Tibial nerve (tissue), 4 donors: ENCODE measurements around the gene TRIM69. TPM values are rescaled to one million over a fixed set of nuclear protein-coding genes. Genes with fewer than 3 reads are reported as not detected.
"Not testable (repeated sequence)": the region's sequence is repeated elsewhere in the genome, so short reads cannot be mapped to it uniquely, and the experiment has no call there.

Experiments used
- DNase-seq, 2 donors: peaks; one replicate each; pipeline ENCODE4 v3.0.0-alpha.2; 2019; ENCODE audit warnings: low spot score in 2 of 2
- H3K27ac ChIP-seq, 4 donors: fragments of 200-600 bp; sonication (generic) in 3 of 4; one replicate each; pipeline ENCODE4 v1.5.1; 2017 to 2019; ENCODE audit warnings: mild to moderate bottlenecking in 1 of 4
- H3K27me3 ChIP-seq, 2 donors: fragments of 200-600 bp; sonication (generic) in 1 of 2; one replicate each; pipeline versions ENCODE4 v1.5.1 to v1.6.0; 2017 to 2019
- H3K36me3 ChIP-seq, 3 donors: fragments of 200-600 bp; sonication (generic); one replicate each; pipeline ENCODE4 v1.5.1; 2018 to 2019
- H3K4me1 ChIP-seq, 4 donors: fragments of 200-600 bp; sonication (generic) in 3 of 4; one replicate each; pipeline ENCODE4 v1.5.1; 2017 to 2019
- H3K4me3 ChIP-seq, 4 donors: fragments of 200-600 bp; sonication (generic) in 3 of 4; one replicate each; pipeline ENCODE4 v1.5.1; 2017 to 2019; ENCODE audit warnings: mild to moderate bottlenecking in 1 of 4, moderate library complexity in 1 of 4
- H3K9me3 ChIP-seq, 4 donors: fragments of 200-600 bp; sonication (generic) in 3 of 4; one replicate each; pipeline ENCODE4 v1.5.1; 2017 to 2019
- CTCF ChIP-seq, 5 experiments: fragments of 200-600 bp in 3 of 5; fragments of 450-650 bp in 2 of 5; sonication (generic) in 3 of 5; IDR thresholded peaks; one replicate each; pipeline ENCODE4 v1.5.1; 2016 to 2019; ENCODE audit warnings: antibody characterized with exemption in 5 of 5, mild to moderate bottlenecking in 3 of 5, moderate library complexity in 2 of 5
- EP300 ChIP-seq, 2 donors: sonication (generic); formaldehyde crosslinking; IDR thresholded peaks; one replicate each; pipeline ENCODE4 v1.6.1; 2017; ENCODE audit warnings: antibody characterized with exemption in 2 of 2, mild to moderate bottlenecking in 1 of 2
- POLR2A ChIP-seq, 2 donors: fragments of 450-650 bp; IDR thresholded peaks; one replicate each; pipeline ENCODE4 v1.6.1; 2017; ENCODE audit warnings: antibody characterized with exemption in 2 of 2, mild to moderate bottlenecking in 2 of 2, moderate library complexity in 2 of 2
- WGBS, 2 donors: methylation state at CpG; one replicate each; pipeline ENCODE4 v1.1.5; 2018; 5-methylcytosine and 5-hydroxymethylcytosine counted together
- total RNA-seq, 4 donors: library from RNA; depleted of rRNA; stranded (reverse); fragments of >200 nt; gene quantifications; one replicate each; pipeline ENCODE4 v1.1.0, GENCODE V29; 2016

TRIM69 gene
- total RNA-seq, 4 donors from 2014 or later: 11.7 to 27.1 (median 19.3) TPM

DNA sequence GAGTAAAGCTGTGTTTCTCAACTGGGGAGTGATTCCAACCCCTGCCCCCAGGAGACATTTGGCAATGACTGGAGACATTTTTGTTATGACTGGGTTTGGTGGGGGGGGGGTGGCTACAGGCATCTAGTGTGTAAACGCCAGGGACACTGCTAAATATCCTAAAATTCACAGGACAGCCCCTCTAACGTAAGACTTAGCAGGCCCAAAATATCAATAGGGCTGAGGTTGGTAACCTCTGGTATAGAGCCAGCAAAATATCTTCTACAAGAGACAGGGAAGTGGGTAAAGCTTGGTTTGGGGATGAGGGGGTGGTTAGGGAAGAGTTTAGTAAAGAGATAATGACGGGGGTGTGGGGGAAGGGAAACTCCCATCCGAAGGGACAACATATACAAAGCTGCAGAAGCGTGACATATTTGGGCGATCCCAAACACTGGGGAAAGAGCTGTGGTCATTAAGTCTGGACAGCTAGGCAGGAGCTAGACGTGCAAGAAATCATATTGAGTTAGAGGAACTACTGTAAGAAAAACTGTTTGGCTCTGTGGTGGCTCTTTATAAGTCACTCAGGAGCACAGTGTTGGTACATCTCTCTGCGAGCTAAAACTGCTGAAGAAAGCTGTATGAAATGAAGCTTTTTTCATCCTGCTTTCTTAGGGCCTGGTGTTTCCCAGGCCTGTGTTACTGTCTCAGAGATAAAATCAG, 697 bp upstream of the TRIM69 start:
- Histone ChIP-seq H3K4me3 (peak overlapping the region in 1 of 4 donors; percentile 7), H3K4me1 (peaks cover 0 to 38% (median 6%) of the 10 kb centered on the region in 4 donors), H3K27ac (peak overlapping the region; percentile 23 to 75 (median 70)), H3K9me3 (no peaks in the 10 kb centered on the region), H3K36me3 (peaks cover 0 to 8% (median 0%) of the 10 kb centered on the region in 3 donors), H3K27me3 (no peaks in the 10 kb centered on the region)
- WGBS, 2 donors: 41 to 46% methylated on average over 8 of the region's 8 CpGs
- TF ChIP-seq EP300 (IDR thresholded peaks at IDR 0.05) (peak in 1 of 2 donors; percentile 16), CTCF (IDR thresholded peaks at IDR 0.05) (no peak), POLR2A (IDR thresholded peaks at IDR 0.05) (no peak)
- peak; percentile 35 to 51 for DNase-seq

DNA sequence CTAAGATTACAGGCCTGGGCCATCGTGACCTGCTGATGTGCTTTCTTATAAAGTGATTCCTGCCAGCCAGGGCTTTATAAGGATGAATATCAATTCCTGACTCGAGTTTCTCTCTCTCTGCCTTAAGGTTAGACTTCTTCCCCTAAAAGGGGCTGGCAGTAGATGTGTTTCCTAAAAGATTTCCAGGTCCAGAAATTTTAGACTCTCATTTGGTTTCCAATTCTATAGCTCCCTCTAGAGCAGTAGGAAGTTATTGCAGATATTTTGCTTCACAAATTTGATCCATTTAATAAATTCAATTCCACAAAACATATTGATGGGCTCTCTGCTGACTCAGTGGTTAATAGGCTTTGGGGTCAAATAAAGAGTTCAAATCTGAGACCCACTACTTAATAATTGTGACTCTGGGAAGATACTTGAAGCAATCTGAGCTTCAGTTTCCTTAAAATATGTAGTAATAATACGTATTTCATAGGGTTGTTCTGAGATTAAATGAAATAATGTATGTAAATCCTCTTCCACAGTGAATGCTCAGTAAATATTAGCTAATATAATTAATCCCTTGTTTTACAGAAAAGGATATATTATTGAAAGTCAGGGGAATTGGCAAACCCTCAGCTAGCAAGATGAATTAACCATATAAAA, 2.1 kb downstream of the TRIM69 start:
- DNase-seq: no peak
- Histone ChIP-seq H3K27me3 (no peaks in the 10 kb centered on the region), H3K36me3 (no peaks in the 10 kb centered on the region), H3K4me1 (peaks cover 0 to 20% (median 0%) of the 10 kb centered on the region in 4 donors), H3K9me3 (no peaks in the 10 kb centered on the region), H3K27ac (peak overlapping the region in 1 of 4 donors; percentile 46), H3K4me3 (no peak overlapping the region)
- no peak for TF ChIP-seq POLR2A (IDR thresholded peaks at IDR 0.05)
- no peak for TF ChIP-seq EP300 (IDR thresholded peaks at IDR 0.05)
- TF ChIP-seq CTCF (IDR thresholded peaks at IDR 0.05): peak; percentile 58 to 81 (median 67)
- 66 to 67% methylated on average over 3 of the region's 3 CpGs for WGBS, 2 donors

DNA sequence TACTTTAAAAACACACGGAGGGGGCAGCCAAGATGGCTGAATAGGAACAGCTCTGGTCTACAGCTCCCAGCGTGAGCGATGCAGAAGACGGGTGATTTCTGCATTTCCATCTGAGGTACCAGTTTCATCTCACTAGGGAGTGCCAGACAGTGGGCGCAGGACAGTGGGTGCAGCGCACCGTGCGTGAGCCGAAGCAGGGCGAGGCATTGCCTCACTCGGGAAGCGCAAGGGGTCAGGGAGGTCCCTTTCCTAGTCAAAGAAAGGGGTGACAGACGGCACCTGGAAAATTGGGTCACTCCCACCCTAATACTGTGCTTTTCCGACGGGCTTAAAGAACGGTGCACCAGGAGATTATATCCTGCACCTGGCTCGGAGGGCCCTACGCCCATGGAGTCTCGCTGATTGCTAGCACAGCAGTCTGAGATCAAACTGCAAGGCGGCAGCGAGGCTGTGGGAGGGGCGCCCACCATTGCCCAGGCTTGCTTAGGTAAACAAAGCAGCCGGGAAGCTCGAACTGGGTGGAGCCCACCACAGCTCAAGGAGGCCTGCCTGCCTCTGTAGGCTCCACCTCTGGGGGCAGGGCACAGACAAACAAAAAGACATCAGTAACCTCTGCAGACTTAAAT, 3.0 kb downstream of the TRIM69 start:
- not testable (repeated sequence) for DNase-seq, H3K4me3 ChIP-seq, H3K36me3 ChIP-seq, H3K9me3 ChIP-seq, H3K27ac ChIP-seq, H3K27me3 ChIP-seq
- WGBS, 2 donors: 81 to 84% methylated on average over 15 to 24 of the region's 24 CpGs
- peaks cover 0 to 20% (median 0%) of the 10 kb centered on the region in 4 donors for H3K4me1 ChIP-seq

- not testable (repeated sequence) for H3K27ac ChIP-seq, DNase-seq, H3K4me3 ChIP-seq, H3K36me3 ChIP-seq, H3K9me3 ChIP-seq, H3K4me1 ChIP-seq, H3K27me3 ChIP-seq
- WGBS, 2 donors: 84 to 93% methylated on average over 2 of the region's 2 CpGs
Observed at GRCh38 chr15:44743454-44743853, 7.1 kb downstream of the TRIM69 start.

DNA sequence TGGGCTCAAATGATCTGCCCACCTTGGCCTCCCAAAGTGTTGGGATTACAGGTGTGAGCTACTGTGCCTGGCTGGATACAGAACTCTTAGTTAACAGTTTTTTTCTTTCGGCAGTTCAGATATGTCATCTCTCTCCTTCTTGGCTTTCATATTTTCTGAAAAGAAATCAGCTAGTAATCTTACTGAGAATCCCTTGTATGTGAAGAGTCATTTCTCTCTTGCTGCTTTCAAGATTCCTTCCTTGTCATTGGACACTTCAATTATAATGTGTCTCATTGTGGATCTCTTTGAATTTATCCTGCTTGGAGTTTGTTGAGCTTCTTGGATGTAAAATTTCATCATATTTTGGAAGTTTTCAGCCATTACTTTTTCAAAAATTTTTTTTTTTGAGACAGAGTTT, 17.0 kb downstream of the TRIM69 start:
- DNase-seq: no peak
- Histone ChIP-seq H3K4me1 (no peaks in the 10 kb centered on the region), H3K4me3 (no peak overlapping the region), H3K27ac (no peak overlapping the region), H3K27me3 (no peaks in the 10 kb centered on the region), H3K36me3 (no peaks in the 10 kb centered on the region), H3K9me3 (peaks cover 0 to 37% (median 0%) of the 10 kb centered on the region in 4 donors)
- TF ChIP-seq EP300 (IDR thresholded peaks at IDR 0.05) (no peak), POLR2A (IDR thresholded peaks at IDR 0.05) (no peak), CTCF (IDR thresholded peaks at IDR 0.05) (no peak)
- 91 to 95% methylated on average over 1 of the region's 1 CpG for WGBS, 2 donors

- WGBS, 2 donors: 72 to 87% methylated on average over 2 of the region's 2 CpGs
- H3K4me3 ChIP-seq: no peak overlapping the region
- H3K27ac ChIP-seq: no peak overlapping the region
- no peak for TF ChIP-seq CTCF (IDR thresholded peaks at IDR 0.05)
- TF ChIP-seq POLR2A (IDR thresholded peaks at IDR 0.05): no peak
- TF ChIP-seq EP300 (IDR thresholded peaks at IDR 0.05): no peak
- H3K36me3 ChIP-seq: no peaks in the 10 kb centered on the region
- H3K27me3 ChIP-seq: no peaks in the 10 kb centered on the region
- H3K9me3 ChIP-seq: no peaks in the 10 kb centered on the region
- no peak for DNase-seq
- no peaks in the 10 kb centered on the region for H3K4me1 ChIP-seq
Observed at GRCh38 chr15:44763187-44763586, 26.9 kb downstream of the TRIM69 start.
